ENCODE measurements around the gene LHFPL2. TPM values are rescaled to one million over a fixed set of nuclear protein-coding genes. Genes with fewer than 3 reads are reported as not detected.

The LHFPL2 gene
- total and polyA plus RNA-seq, 3 experiments from 2014 or later: 0.20 to 1.2 (median 0.84) TPM

DNA sequence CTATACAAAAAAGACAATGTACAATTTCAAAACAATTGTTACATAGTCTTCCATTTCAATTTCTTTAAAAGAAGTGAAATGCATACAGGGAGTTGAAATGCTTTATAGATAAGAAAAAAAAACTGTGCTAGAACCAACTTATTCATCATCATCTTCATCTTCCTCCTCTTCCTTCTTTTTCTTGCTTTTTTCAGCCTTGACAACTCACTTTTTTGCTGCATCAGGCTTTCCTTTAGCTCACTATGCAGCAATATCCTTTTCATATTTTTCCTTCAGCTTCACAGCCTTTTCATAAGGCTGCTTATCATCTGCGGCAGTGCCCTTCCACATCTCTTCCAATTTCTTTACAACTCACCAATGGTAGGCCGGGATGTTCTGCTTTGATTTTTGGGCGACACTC is 4.4 kb downstream of the LHFPL2 start:
- Mint-ChIP-seq H3K9me3 (peaks cover 0 to 2% (median 0%) of the 10 kb centered on the region in 5 donors), H3K36me3 (peaks cover 0 to 6% (median 0%) of the 10 kb centered on the region in 3 donors), H3K27me3 (peaks cover 38% of the 10 kb centered on the region in 2 donors), H3K4me1 (peaks cover 8 to 10% (median 9%) of the 10 kb centered on the region in 3 donors), H3K27ac (no peak overlapping the region), H3K4me3 (no peak overlapping the region)
- Histone ChIP-seq H3K27ac (ENCODE audit: low read depth, low read length) (no peak overlapping the region), H3K9me3 (ENCODE audit: low read length) (no peaks in the 10 kb centered on the region), H3K27me3 (ENCODE audit: insufficient read depth, low read length, poor library complexity, severe bottlenecking) (peaks cover 23% of the 10 kb centered on the region), H3K4me1 (ENCODE audit: insufficient read depth, low read length) (peaks cover 9% of the 10 kb centered on the region), H3K36me3 (ENCODE audit: insufficient read depth, low read length) (no peaks in the 10 kb centered on the region), H3K4me3 (ENCODE audit: low read length) (no peak overlapping the region)
- POLR2A ChIA-PET: no interaction called here
- CTCF ChIA-PET: no interaction called here
- no peak for DNase-seq

DNA sequence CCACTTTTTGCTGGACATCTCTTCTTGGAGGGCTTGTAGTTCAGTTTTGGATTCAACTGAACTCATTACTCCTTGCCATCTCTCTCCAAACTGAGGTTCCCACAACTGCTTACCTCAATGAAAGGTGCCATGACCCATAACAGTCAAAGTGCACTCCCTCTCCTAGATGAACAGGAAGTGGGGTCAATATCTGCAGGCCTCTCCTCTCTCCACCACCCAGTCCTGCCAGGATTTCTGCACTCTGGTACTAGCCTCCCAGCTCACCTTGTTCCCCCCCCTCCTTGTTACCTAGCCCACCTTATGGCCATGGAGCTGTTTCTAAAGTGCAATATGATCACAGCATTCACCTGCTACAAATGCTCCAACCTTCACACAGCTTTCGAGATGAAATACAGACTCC is 5.9 kb downstream of the LHFPL2 start:
- no peaks in the 10 kb centered on the region for H3K36me3 ChIP-seq (ENCODE audit: insufficient read depth, low read length)
- H3K27ac ChIP-seq (ENCODE audit: low read depth, low read length): no peak overlapping the region
- H3K4me3 Mint-ChIP-seq: no peak overlapping the region
- peaks cover 7 to 9% (median 8%) of the 10 kb centered on the region in 3 donors for H3K4me1 Mint-ChIP-seq
- H3K9me3 Mint-ChIP-seq: peaks cover 0 to 2% (median 0%) of the 10 kb centered on the region in 5 donors
- POLR2A ChIA-PET: no interaction called here
- H3K4me3 ChIP-seq (ENCODE audit: low read length): no peak overlapping the region
- no peak overlapping the region for H3K27ac Mint-ChIP-seq
- peaks cover 38 to 39% of the 10 kb centered on the region in 2 donors for H3K27me3 Mint-ChIP-seq
- H3K27me3 ChIP-seq (ENCODE audit: insufficient read depth, low read length, poor library complexity, severe bottlenecking): peaks cover 20% of the 10 kb centered on the region
- H3K36me3 Mint-ChIP-seq: peaks cover 0 to 6% (median 0%) of the 10 kb centered on the region in 3 donors
- no peak for DNase-seq
- no peaks in the 10 kb centered on the region for H3K9me3 ChIP-seq (ENCODE audit: low read length)
- CTCF ChIA-PET: no interaction called here
- peaks cover 8% of the 10 kb centered on the region for H3K4me1 ChIP-seq (ENCODE audit: insufficient read depth, low read length)

DNA sequence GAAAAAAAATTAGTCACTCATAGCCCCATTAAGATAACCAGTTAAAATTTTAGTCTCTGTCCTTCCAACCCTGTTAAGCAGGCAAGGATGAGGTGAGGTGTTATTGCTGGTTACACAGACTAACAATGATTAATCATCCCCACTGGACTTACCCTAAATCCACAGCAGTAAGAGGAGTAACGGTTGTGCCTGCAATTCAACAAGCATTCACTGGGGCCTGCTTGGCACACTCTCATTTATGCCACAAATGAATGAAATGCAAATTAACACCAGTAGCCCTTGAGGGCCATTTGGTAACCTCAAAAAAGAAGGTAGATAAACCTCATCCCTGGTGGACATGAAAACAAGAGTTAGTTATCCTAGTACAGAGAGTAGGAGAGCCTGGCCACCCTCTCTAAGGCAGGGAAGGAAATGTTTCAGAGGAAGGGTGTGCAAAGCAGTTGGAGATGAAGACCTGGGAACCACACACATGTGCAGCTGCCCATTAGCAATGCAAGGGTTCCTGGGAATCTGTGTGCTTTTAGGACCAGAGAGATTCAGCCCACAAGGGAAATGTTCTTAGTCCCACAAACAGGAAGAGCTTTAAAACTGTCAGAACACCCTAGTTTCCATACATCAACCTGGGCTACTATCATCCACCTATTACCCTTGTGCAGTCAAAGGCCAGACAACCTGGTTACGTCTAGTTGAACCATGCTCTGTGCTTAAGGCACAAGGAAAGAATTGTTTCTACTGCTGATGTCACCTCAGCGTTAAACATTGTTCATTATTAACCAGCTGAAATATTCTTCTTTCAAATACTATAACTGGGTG is 7.7 kb downstream of the LHFPL2 start:
- ChIA-PET CTCF (no interaction called here), POLR2A (no interaction called here)
- Histone ChIP-seq H3K27ac (ENCODE audit: low read depth, low read length) (no peak overlapping the region), H3K9me3 (ENCODE audit: low read length) (no peaks in the 10 kb centered on the region), H3K36me3 (ENCODE audit: insufficient read depth, low read length) (no peaks in the 10 kb centered on the region), H3K4me1 (ENCODE audit: insufficient read depth, low read length) (no peaks in the 10 kb centered on the region), H3K27me3 (ENCODE audit: insufficient read depth, low read length, poor library complexity, severe bottlenecking) (peaks cover 3% of the 10 kb centered on the region), H3K4me3 (ENCODE audit: low read length) (no peak overlapping the region)
- no peak overlapping the region for H3K4me3 Mint-ChIP-seq
- DNase-seq: no peak
- no peaks in the 10 kb centered on the region for H3K4me1 Mint-ChIP-seq
- H3K27me3 Mint-ChIP-seq: peaks cover 28 to 29% of the 10 kb centered on the region in 2 donors
- no peak overlapping the region for H3K27ac Mint-ChIP-seq
- peaks cover 0 to 6% (median 0%) of the 10 kb centered on the region in 3 donors for H3K36me3 Mint-ChIP-seq
- no peaks in the 10 kb centered on the region for H3K9me3 Mint-ChIP-seq

DNA sequence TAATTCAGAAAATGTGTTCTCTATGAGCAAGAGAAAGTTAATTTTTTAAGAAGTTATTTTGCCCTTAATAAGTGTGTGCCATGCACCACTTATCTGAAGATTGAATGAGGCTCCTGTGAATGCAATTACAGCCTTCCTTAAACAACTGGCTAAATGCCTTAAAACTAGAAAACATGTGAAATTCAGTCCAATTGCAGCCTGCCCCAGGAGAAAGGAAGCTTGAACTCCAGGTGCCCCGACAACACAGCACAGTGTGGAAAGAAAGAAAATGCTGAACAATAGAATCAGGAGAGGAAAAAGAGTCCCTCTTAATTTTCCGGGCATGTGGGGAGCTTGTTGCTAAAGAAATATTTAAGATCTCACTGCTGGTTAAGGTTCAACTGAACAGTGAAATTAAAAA is 8.8 kb downstream of the LHFPL2 start:
- Mint-ChIP-seq H3K36me3 (peaks cover 0 to 6% (median 0%) of the 10 kb centered on the region in 3 donors), H3K27me3 (peaks cover 21 to 26% of the 10 kb centered on the region in 2 donors), H3K9me3 (no peaks in the 10 kb centered on the region), H3K4me1 (no peaks in the 10 kb centered on the region), H3K27ac (no peak overlapping the region), H3K4me3 (no peak overlapping the region)
- Histone ChIP-seq H3K4me3 (ENCODE audit: low read length) (no peak overlapping the region), H3K4me1 (ENCODE audit: insufficient read depth, low read length) (no peaks in the 10 kb centered on the region), H3K36me3 (ENCODE audit: insufficient read depth, low read length) (no peaks in the 10 kb centered on the region), H3K9me3 (ENCODE audit: low read length) (no peaks in the 10 kb centered on the region), H3K27me3 (ENCODE audit: insufficient read depth, low read length, poor library complexity, severe bottlenecking) (no peaks in the 10 kb centered on the region), H3K27ac (ENCODE audit: low read depth, low read length) (no peak overlapping the region)
- ChIA-PET POLR2A (no interaction called here), CTCF (no interaction called here)
- DNase-seq: no peak

DNA sequence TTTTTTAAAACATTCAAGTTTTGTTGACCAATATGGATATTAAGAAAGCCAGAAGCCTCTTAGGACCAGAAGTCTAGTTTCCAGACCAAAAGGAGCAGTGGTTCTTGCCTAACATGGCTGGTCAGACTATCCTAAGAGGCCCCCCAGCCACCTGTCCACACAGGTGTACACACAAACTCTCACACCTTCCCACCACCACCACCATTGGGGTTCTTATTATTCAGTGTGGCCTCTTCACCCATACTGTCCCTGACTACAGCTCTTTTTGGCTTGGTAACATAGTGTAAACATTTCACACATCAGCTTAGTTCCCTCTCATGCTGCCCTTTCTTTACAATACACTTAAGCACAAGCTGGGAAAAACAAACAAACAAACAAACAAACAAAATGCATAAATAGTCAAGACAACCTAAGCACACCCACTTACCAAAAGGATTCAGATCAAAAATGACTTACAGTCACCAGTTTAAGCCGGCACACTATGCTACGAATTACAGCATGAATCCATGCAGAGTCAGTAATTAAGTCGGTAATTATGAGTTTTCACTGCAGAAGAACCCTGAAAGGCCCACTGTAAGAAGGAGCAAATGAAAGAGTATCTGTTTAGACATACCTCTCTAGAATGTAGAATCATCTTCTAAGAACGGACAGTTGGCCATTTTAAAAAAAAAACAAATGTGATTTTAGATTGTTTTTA is 9.5 kb downstream of the LHFPL2 start:
- Histone ChIP-seq H3K27me3 (ENCODE audit: insufficient read depth, low read length, poor library complexity, severe bottlenecking) (no peaks in the 10 kb centered on the region), H3K9me3 (ENCODE audit: low read length) (no peaks in the 10 kb centered on the region), H3K4me3 (ENCODE audit: low read length) (no peak overlapping the region), H3K4me1 (ENCODE audit: insufficient read depth, low read length) (no peaks in the 10 kb centered on the region), H3K27ac (ENCODE audit: low read depth, low read length) (no peak overlapping the region), H3K36me3 (ENCODE audit: insufficient read depth, low read length) (no peaks in the 10 kb centered on the region)
- Mint-ChIP-seq H3K27me3 (peaks cover 19 to 26% of the 10 kb centered on the region in 2 donors), H3K4me1 (no peaks in the 10 kb centered on the region), H3K9me3 (no peaks in the 10 kb centered on the region), H3K4me3 (no peak overlapping the region), H3K27ac (no peak overlapping the region), H3K36me3 (no peaks in the 10 kb centered on the region)
- POLR2A ChIA-PET: no interaction called here
- CTCF ChIA-PET: no interaction called here
- DNase-seq: no peak

DNA sequence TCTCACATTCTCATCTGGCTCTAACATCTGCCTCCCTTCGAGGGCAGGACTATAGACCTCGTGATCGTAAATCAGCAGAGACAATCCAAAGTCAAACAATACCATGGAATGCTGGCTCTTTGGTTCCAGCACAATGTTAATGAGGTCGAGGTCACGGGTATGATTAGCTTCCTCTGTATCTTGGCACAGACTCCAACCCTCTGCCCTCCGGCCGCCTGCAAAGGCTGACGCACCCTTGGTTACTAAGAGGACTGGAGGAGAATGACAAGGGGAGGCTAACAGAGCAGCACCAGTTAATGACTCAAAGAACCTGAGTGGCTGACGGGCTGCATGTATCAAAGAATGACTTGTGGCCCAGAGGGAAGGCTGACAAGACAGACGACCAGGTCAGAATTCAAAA is 10.1 kb downstream of the LHFPL2 start:
- ChIA-PET CTCF (no interaction called here), POLR2A (no interaction called here)
- Mint-ChIP-seq H3K36me3 (no peaks in the 10 kb centered on the region), H3K9me3 (no peaks in the 10 kb centered on the region), H3K27me3 (peaks cover 13 to 20% of the 10 kb centered on the region in 2 donors), H3K4me1 (no peaks in the 10 kb centered on the region), H3K27ac (no peak overlapping the region), H3K4me3 (no peak overlapping the region)
- H3K27ac ChIP-seq (ENCODE audit: low read depth, low read length): no peak overlapping the region
- no peaks in the 10 kb centered on the region for H3K9me3 ChIP-seq (ENCODE audit: low read length)
- no peaks in the 10 kb centered on the region for H3K27me3 ChIP-seq (ENCODE audit: insufficient read depth, low read length, poor library complexity, severe bottlenecking)
- no peaks in the 10 kb centered on the region for H3K36me3 ChIP-seq (ENCODE audit: insufficient read depth, low read length)
- H3K4me3 ChIP-seq (ENCODE audit: low read length): no peak overlapping the region
- no peak for DNase-seq
- no peaks in the 10 kb centered on the region for H3K4me1 ChIP-seq (ENCODE audit: insufficient read depth, low read length)

DNA sequence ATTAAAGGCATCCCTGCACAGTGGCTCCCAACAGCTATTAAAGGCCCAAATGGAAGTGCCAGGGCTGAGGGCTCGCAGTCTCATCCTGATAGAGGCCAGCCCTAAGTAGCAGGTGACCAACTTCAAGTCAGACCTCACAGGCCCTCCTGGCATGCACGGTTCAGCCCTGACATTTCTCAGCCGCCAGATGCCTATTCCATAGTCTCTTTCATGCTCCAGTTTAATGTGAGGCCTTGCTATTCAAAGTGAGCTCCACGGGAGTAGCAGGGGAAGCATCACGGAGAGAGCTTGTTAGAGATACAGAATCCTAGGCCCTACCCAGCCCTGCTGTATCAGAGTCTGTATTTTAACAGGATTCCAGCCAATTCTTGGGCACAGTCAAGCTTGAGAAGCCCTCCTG is 11.1 kb downstream of the LHFPL2 start:
- POLR2A ChIA-PET: no interaction called here
- H3K9me3 Mint-ChIP-seq: no peaks in the 10 kb centered on the region
- no peaks in the 10 kb centered on the region for H3K4me1 Mint-ChIP-seq

DNA sequence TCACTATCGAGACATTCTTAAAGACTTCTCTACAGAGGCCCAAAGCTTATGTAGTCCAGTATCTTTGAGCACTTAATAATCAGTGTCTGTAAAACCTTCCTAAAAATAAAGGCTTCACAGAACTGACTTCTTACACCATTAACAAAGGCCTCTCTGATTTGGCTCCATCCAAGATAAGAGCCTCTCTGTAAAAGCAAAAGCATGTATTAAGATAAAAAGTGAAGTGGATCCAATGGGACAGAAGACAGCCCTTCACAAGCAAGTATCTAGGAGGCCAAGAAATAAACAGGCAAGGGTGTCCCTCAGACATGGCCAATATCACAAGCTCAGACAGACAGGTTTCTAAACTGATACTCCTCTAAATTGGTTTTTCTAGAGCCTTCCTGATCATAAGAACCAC is 11.9 kb downstream of the LHFPL2 start:
- no peak overlapping the region for H3K4me3 Mint-ChIP-seq
- Histone ChIP-seq H3K36me3 (ENCODE audit: insufficient read depth, low read length) (no peaks in the 10 kb centered on the region), H3K27ac (ENCODE audit: low read depth, low read length) (no peak overlapping the region), H3K4me1 (ENCODE audit: insufficient read depth, low read length) (no peaks in the 10 kb centered on the region), H3K27me3 (ENCODE audit: insufficient read depth, low read length, poor library complexity, severe bottlenecking) (no peaks in the 10 kb centered on the region), H3K9me3 (ENCODE audit: low read length) (no peaks in the 10 kb centered on the region), H3K4me3 (ENCODE audit: low read length) (no peak overlapping the region)
- no peaks in the 10 kb centered on the region for H3K4me1 Mint-ChIP-seq
- CTCF ChIA-PET: no interaction called here
- no peak for DNase-seq
- H3K36me3 Mint-ChIP-seq: no peaks in the 10 kb centered on the region
- H3K27me3 Mint-ChIP-seq: peaks cover 12 to 19% of the 10 kb centered on the region in 2 donors
- no peaks in the 10 kb centered on the region for H3K9me3 Mint-ChIP-seq
- POLR2A ChIA-PET: no interaction called here
- H3K27ac Mint-ChIP-seq: no peak overlapping the region

More for the DNA sequence above, 11.1 kb downstream of the LHFPL2 start:
- Histone ChIP-seq H3K27me3 (ENCODE audit: insufficient read depth, low read length, poor library complexity, severe bottlenecking) (no peaks in the 10 kb centered on the region), H3K36me3 (ENCODE audit: insufficient read depth, low read length) (no peaks in the 10 kb centered on the region), H3K27ac (ENCODE audit: low read depth, low read length) (no peak overlapping the region), H3K4me1 (ENCODE audit: insufficient read depth, low read length) (no peaks in the 10 kb centered on the region), H3K4me3 (ENCODE audit: low read length) (no peak overlapping the region), H3K9me3 (ENCODE audit: low read length) (no peaks in the 10 kb centered on the region)
- Mint-ChIP-seq H3K4me3 (no peak overlapping the region), H3K27me3 (peaks cover 12 to 19% of the 10 kb centered on the region in 2 donors), H3K36me3 (no peaks in the 10 kb centered on the region), H3K27ac (no peak overlapping the region)
- CTCF ChIA-PET: no interaction called here
- DNase-seq: no peak
